HG03097 (cell line): ENCODE data around the gene MYMK.

Experiments used
- ATAC-seq: cut with Tn5 transposase; IDR thresholded peaks from one replicate; pipeline ENCODE4 v1.9.1; 2021; ENCODE audit not compliant: unreplicated experiment, low FRiP score

The MYMK gene

GRCh38 chr9:133520121-133520835 is 4.5 kb downstream of the MYMK start:
- no peak for ATAC-seq

GRCh38 chr9:133519693-133520092 is 5.1 kb downstream of the MYMK start:
- no peak for ATAC-seq

GRCh38 chr9:133518706-133519449 is 5.9 kb downstream of the MYMK start:
- ATAC-seq, result no peak

GRCh38 chr9:133518200-133518599 is 6.6 kb downstream of the MYMK start:
- ATAC-seq, result no peak

GRCh38 chr9:133517711-133518110 is 7.0 kb downstream of the MYMK start:
- ATAC-seq, result no peak

GRCh38 chr9:133516961-133517350 is 7.8 kb downstream of the MYMK start:
- no peak for ATAC-seq

GRCh38 chr9:133516256-133516960 is 8.4 kb downstream of the MYMK start:
- ATAC-seq, result no peak

- no peak for ATAC-seq
These were observed 9.0 kb downstream of the MYMK start for GRCh38 chr9:133515615-133516255.

- no peak for ATAC-seq
These were observed 9.5 kb downstream of the MYMK start for GRCh38 chr9:133515240-133515610.

GRCh38 chr9:133514460-133515239 is 10.1 kb downstream of the MYMK start:
- ATAC-seq, result no peak

GRCh38 chr9:133513214-133514100 is 11.3 kb downstream of the MYMK start:
- no peak for ATAC-seq

- no peak for ATAC-seq
These were observed 12.2 kb downstream of the MYMK start for GRCh38 chr9:133512253-133513213.

- ATAC-seq, result no peak
These were observed 13.2 kb downstream of the MYMK start for GRCh38 chr9:133511607-133512006.

GRCh38 chr9:133510926-133511505 is 13.7 kb downstream of the MYMK start:
- no peak for ATAC-seq

- no peak for ATAC-seq
These were observed 15.3 kb downstream of the MYMK start for GRCh38 chr9:133509179-133510083.

- ATAC-seq, result no peak
These were observed 16.7 kb downstream of the MYMK start for GRCh38 chr9:133508046-133508445.
